Measurements from ENCODE around the gene CPLANE2.

- TF ChIP-seq CTCF (IDR thresholded peaks at IDR 0.05), result no peak
- TF ChIP-seq EZH2 (IDR thresholded peaks at IDR 0.05), result no peak
- no peak for TF ChIP-seq EZH2phosphoT487 (IDR thresholded peaks at IDR 0.05)
These were observed 404 bp upstream of the CPLANE2 start for GRCh38 chr1:16237343-16237830.

All from neural progenitor cell (in vitro differentiated cells).